ENCODE measurements around the gene SLC8A1.

DNA sequence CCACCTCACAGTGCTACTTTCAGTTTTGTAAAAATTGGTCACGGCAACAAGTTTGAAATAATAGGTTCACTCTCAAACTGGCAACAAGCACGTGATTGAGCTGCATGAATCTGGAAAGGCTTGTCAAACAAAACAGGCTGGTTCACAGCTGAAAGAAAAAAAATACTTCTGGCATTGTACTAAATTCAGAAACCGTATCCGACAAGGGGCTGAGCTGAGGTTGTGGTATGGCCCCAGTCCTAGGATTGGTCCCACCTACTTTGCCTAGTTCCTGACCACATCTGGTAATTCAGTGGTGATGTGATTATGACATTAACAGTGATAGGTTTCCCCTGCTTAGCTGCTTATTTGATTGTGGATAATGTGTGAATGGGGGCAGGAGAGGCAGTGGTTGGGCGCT is 346.3 kb downstream of the SLC8A1 start:
- TF ChIP-seq POLR2AphosphoS5 (IDR thresholded peaks at IDR 0.05; ENCODE audit: borderline replicate concordance, low read depth, low read length), result no peak
- no peak for TF ChIP-seq EZH2 (IDR thresholded peaks at IDR 0.05)
